ENCODE data around the gene TCP11. TPM values are rescaled to one million over a fixed set of nuclear protein-coding genes. Genes with fewer than 3 reads are reported as not detected.
A peak's percentile ranks its signal among the peaks of the same experiment; 100 is the strongest.

Gene TCP11
- total and polyA plus RNA-seq, 2 of the 13 experiments (the other 11 are each of a cell fraction or from before 2014, with no cell fraction given): 0.04 TPM; not detected in 1

GRCh38 chr6:35185302-35185681 lies 44.2 kb upstream of the TCP11 start (continued):
- TF ChIP-seq ZBTB39 (CRISPR knock-in tag; IDR thresholded peaks at IDR 0.05) (no peak), MAF1 (CRISPR knock-in tag; IDR thresholded peaks at IDR 0.05; ENCODE audit: borderline replicate concordance) (no peak), STAG1 (CRISPR knock-in tag; IDR thresholded peaks at IDR 0.05) (no peak), POGZ (CRISPR knock-in tag; IDR thresholded peaks at IDR 0.05) (no peak), REPIN1 (CRISPR knock-in tag; IDR thresholded peaks at IDR 0.05; ENCODE audit: borderline replicate concordance, low read depth) (no peak), ZNF281 (CRISPR knock-in tag; IDR thresholded peaks at IDR 0.05; ENCODE audit: borderline replicate concordance) (peak; percentile 48; the same call in 1 of the 2 replicates), ZFP37 (CRISPR knock-in tag; IDR thresholded peaks at IDR 0.05; ENCODE audit: borderline replicate concordance) (0 out of 2 replicates have a peak, but pooled peaks have one; percentile 37), HNF4A (CRISPR knock-in tag; IDR thresholded peaks at IDR 0.05) (no peak), CHD4 (IDR thresholded peaks at IDR 0.05; ENCODE audit: borderline replicate concordance, low read length) (no peak), UBTF (CRISPR knock-in tag; IDR thresholded peaks at IDR 0.05) (no peak), ZNF646 (CRISPR knock-in tag; IDR thresholded peaks at IDR 0.05) (no peak), NFYB (CRISPR knock-in tag; IDR thresholded peaks at IDR 0.05) (no peak), KMT2A (CRISPR knock-in tag; IDR thresholded peaks at IDR 0.05) (peak; percentile 12; the same call in 1 of the 2 replicates), ZBTB25 (CRISPR knock-in tag; IDR thresholded peaks at IDR 0.05) (0 out of 2 replicates have a peak, but pooled peaks have one; percentile 45), ZNF567 (CRISPR knock-in tag; IDR thresholded peaks at IDR 0.05; ENCODE audit: borderline replicate concordance) (0 out of 2 replicates have a peak, but pooled peaks have one; percentile 79)

All from HepG2 (cell line).